GM21447 (cell line): ENCODE results near the gene METAP1.
"Not testable (repeated sequence)": the region's sequence is repeated elsewhere in the genome, so short reads cannot be mapped to it uniquely, and the experiment has no call there.

Experiments used
- ATAC-seq: cut with Tn5 transposase; IDR thresholded peaks from one replicate; pipeline ENCODE4 v1.9.1; 2021; ENCODE audit not compliant: unreplicated experiment

METAP1 gene

DNA sequence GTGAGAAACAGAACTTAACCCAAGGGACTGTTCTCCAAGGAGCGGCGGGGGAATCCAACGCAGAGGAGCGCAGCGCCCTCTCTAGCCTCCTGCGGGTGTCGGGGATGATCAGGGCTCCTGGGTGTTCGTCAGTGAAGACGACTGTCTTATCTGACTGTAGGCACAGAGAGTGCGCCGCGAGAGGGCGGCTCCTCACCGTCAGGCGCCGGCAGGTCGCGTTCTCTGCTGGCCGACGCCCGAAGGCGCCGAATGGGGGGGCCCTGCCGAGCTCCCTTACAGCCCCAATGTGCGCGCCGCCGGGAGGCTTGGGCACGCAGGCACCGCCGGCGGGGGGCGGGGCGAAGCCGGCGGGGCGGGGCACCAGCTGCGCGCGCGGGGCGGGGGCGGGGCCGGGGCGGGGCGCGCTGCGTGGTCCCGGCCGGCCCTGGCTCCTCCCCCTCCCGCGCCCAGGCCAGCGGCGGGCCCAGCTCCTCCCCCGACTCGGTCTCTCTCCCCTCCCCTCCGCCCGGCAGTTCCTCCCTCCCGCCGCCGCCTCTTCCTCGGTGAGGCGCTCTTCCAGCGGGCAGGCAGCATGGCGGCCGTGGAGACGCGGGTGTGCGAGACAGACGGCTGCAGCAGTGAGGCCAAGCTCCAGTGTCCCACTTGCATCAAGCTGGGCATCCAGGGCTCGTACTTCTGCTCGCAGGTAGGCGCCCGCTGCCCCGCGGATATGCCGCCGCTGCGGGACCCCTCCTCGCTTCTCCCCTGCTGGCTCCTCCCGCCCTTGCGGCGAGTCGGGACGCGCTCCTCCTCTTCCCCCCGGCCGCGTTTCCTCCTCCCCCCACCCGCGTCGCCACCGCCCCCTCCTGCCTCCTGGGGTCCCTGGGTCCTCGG, at the start of gene METAP1:
Gene METAP1, plus strand, starts transcription at position 539 of the 873 bp plus-strand sequence. Its CDS starts 33 bp downstream, at position 572.
- ATAC-seq: peak; percentile 84

DNA sequence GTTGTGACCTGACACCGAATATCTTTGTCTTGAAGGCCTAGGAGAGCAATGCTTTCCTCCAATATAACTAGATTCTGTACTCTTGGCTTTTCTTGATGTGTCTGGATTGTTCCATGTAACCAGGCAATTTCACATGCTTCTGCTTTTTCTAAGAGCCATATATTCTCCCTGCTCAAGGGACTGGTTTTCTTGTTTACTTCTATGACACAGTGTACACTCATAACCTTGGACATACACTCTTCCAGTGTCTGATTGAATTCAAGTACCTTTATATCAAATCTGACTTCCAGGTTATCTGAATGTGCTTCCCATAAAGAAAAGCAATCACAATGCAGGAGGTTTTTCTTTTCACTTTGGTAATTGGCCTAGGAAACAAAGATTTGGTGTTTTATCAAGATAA, 49.2 kb upstream of the METAP1 start:
- ATAC-seq: no peak

DNA sequence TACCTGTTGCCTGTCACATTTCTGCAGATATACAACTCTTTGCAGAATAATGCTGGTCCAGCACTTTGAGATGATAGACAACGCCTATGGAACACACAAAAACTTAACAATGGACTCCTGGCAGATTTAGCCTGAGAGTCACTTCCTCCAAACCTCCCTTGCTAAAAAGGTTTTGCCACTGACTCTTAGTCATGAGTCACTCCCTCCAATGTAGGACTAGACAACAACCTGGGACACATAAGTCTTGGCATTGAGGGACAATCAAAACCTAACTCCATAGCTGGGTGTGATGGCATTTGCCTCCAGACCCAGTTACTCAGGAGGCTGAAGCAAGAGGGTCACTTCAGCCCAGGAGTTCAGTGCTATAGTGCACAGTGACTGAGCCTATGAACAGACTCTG, 44.6 kb upstream of the METAP1 start:
- ATAC-seq: no peak

DNA sequence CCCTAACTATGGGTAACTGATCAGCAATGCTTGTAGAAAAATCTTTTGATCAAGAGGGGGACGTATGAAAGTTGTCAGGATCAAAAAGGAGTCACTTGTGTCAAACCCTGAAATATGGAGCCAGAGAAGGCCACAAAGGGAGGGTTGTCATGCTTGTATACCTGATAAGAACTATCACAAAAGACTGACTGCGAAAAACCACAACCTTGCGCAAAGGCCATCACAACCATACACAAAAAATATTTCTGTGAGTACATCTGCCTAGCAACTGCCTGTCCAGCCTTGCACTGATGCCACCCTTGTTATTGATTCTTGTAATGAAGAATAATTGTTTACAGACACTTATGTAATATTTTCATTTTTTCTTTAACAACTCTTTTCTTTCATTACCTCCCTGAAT, 43.8 kb upstream of the METAP1 start:
- no peak for ATAC-seq

DNA sequence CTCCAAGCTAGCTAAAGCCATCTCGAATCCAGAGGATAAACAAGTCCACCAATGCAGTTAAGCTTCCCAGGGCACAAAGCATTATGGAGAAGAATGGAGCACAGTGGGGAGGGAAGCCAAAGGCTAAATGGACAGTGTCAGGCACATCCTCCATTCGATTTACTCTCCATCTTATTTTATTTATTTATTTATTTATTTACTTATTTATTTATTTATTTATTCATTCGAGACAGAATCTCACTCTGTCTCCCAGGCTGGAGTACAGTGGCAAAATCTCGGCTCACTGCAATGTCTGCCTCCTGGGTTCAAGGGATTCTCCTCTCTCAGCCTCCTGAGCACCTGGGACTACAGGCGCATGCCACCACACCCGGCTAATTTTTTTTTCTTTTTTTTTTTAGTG, 40.3 kb upstream of the METAP1 start:
- no peak for ATAC-seq

DNA sequence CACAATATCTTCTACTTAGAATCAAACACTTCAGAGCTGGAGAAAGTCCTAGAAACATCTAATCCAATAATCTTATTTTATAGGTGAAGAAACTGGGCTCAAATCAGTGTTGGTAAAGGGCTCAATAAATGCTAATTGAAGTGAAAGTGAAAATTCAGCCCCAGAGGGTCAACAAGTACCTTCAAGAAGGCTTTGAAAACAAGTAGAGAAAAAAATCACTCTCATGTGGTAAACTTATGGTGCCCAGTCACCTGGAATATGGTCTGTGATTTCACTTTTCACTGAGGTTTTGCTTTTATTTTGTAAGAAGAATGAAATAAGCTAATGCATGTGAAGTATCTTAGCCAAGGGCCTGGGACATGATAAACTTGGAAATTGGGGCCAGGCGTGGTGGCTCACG, 37.5 kb upstream of the METAP1 start:
- ATAC-seq: no peak

DNA sequence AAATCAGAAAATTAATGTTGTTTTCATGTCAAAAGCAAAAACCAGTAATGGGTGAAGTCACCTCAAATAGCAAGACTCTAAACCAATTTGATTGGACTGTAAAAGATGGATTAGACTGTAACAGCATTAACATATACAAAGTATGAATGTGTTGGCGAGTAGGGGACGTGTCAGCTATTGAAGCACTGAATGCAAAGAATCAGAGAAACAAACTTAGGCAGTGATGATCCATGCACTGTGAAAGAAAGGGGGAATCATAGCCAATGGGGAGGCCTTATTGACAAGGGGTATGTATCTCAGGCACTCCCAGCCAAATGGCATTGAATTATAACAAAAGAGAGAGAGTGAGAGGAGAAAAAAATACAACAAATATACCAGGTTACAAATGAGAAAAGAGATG, 36.1 kb upstream of the METAP1 start:
- ATAC-seq: no peak

DNA sequence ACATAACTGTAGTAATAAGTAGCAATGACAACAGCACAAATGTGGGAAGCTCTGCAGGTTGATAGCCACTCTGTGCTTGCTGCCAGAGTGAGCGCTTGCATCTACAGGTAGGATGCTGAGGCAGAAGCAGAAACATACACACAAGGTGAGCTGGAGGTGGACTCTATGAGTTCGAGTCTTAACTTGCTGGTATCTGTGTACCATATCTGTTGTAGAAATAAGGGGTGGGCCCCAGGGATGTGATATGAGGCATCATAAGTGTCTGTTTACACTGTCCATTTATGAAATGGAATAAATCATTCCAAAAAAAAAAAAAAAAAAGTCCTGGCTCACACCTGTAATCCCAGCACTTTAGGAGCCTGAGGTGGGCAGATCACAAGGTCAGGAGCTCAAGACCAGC, 33.8 kb upstream of the METAP1 start:
- ATAC-seq: no peak

DNA sequence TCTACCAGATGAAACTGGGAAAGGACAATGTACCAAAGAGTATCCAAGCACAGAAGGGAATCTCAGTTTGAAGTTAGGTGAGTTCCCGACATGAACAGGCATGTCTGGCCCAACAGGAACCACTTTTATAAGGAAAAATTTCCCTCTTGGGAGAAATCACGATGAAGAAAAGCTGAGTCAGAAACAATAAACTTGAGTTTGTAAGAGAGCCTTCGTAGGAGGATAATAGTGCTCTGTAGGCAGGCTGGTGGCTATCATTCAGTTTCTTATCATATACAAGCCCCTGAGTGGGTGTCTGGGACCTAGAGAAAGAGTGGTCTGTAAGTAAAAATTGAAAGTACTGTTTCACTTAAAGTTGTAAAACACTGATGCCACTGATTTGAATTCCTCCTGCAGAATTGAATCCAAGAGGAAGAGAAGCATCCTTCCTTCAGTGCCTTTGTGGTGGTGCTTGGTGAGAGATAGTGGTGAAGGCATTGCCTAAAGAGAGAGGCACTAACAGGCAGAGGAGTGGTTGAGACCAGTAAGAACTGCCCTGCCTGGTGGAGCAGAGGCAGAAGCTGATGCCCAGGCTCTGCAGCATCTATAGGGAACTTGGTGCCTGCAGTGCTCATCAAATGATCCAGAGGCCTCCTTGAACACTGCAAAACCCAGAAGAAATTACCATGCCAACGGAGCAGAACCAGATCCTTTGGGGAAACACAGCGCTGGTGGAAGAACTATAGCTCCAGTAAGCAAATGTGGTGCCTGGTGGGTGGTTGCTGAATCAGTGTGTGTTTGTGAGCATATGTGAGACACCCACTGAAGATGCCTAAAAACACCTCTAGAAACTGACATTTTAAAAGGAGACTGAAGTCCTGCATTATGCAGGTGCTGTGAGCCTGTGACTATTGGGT, 31.7 kb upstream of the METAP1 start:
- no peak for ATAC-seq

DNA sequence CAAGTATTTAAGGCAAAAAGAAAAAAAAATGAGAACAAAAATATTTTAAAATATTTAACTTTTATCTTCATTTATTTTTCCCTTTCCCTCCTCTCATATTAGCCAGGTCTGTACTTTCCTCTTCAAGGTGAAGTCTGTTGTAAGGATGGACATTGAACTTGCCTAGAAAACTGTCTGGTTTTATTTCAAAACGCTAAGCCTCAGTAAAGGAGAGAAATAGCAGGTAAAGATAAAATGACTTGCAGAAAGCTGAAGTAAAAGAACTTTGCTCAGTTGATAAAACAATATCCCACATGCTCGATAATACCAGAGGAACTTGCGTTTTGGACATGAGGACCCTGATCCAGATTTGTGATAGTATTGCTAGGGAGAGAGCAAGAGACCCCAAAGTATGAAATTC, 28.6 kb upstream of the METAP1 start:
- ATAC-seq: no peak

DNA sequence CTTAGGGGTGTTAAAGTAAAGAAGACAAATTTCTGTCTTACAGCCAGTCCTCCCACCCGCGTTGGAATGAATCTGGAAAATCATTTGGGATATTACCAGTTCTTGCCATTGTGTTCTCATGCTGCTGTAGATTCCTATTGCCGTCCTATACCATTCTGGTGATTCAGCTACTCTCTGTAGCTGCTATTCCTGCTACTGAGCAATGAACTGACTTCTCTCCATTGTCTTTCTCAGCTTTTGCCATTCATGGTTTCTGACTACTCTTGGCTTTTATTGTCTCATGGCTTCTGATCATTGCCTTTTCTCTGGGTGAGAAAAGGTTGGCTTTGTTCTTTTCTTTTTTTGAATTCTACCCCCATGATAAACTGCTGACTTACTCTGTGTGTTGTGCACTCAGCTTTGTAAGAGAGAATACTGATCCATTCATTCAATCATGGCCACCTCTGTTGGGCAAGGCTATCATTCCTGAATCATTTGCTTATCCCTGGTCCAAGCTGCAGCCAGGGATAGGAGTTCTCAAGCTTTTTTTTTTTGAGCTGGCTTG, 27.7 kb upstream of the METAP1 start:
- no peak for ATAC-seq

DNA sequence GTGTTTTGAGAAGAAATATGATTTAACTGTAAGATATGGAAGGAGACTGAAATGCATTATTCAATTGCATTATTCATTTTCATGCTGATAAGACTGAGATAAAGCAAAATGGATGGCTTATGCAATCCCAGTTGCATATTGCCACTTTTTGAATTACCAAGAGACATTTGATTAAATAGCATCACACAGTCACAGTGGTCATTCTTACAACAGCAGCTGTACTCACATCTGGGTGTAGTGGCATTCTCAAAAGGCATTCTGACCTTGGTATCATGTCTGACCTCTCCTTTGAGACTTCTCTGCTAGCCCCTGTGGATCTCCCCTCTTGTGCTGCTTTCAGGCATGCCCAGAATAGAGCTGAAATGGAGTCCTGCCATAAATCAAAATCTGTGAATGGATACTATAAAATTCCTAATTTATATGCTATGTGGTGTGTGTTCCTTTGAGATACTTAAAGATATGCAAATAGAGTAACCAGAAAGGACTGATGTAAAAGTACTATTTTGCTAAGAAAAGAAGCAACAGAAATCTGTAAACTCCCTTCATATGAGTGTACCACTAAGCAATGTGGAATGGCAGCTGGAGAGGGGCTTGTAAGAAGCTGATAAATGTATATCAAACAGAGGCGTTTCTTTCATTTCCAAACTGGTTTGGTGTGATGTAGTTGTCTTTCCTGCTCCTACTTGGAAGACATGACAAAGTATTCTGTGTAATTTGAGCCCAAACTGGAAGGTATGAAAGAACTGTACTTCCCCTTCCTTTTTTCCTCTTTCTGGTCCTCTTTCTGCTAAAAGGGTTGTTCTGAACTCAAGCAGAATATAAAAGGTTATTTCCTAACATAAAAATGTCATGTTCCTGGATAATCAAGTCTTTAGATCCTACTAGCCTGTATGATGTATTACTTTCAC, 25.4 kb upstream of the METAP1 start:
- ATAC-seq: no peak

DNA sequence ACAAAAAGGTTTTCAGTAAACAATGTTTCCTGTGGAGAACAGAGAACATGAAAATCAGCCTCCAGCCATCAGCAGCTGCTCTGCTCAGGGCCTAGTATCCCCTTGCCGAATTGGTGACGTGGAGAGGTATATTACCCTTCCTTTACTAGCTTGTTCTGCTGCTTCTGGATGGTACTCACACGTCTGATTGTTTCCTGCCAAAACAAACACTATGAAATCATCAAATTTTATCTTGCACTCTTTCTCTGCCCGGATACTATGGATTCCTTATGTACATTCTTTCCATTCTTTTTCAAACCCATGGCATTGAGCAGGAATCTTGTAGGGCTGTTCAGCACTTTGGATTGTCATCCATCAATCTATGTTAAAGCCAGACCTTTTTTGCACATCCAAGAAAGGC, 18.8 kb upstream of the METAP1 start:
- no peak for ATAC-seq

DNA sequence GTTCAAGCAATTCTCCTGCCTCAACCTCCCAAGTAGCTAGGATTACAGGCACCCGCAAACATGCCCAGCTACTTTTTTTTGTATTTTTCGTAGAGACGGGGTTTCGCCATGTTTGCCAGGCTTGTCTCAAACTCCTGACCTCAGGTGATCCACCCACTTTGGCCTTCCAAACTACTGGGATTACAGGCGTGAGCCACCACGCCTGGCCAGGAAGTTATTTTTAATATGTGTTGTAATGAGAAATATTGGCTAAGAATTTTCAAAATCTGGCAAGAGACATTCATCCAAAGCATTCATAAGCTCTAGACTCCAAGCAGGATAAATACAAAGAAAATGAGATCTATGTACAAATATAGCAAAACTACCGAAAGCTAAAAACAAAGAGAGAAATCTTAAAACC, 18.0 kb upstream of the METAP1 start:
- no peak for ATAC-seq

DNA sequence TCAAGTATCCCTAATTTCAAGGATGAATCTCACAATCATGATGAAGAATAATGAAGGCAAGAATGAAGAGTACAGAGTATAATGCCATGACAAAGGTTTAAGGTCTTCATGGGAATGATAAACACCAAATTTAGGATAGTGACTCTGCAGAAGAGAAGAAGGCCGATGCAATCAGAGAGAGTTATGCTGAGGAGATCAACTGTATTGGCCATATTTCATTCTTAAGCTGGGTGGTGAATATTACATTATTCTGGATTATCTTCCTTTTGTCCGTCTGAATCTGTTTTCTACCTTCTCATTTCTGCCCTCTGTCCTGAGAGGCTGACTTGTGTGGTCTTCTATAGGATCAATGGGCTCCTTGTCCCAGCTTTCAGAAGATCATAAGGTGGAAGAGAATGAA, 7.8 kb upstream of the METAP1 start:
- no peak for ATAC-seq

DNA sequence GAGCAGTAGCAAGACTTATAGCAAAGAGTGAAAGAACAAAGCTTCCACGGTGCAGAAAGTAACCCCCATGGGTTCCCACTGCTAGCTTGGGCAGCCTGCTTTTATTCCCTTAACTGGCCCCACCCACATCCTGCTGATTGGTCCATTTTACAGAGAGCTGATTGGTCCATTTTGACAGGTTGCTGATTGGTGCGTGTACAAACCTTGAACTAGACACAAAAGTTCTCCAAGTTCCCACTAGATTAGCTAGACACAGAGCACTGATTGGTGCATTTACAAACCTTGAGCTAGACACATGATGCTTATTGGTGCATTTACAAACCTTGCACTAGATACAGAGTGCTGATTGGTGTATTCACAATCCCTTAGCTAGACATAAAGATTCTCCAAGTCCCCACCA, 2.7 kb upstream of the METAP1 start:
- not testable (repeated sequence) for ATAC-seq

DNA sequence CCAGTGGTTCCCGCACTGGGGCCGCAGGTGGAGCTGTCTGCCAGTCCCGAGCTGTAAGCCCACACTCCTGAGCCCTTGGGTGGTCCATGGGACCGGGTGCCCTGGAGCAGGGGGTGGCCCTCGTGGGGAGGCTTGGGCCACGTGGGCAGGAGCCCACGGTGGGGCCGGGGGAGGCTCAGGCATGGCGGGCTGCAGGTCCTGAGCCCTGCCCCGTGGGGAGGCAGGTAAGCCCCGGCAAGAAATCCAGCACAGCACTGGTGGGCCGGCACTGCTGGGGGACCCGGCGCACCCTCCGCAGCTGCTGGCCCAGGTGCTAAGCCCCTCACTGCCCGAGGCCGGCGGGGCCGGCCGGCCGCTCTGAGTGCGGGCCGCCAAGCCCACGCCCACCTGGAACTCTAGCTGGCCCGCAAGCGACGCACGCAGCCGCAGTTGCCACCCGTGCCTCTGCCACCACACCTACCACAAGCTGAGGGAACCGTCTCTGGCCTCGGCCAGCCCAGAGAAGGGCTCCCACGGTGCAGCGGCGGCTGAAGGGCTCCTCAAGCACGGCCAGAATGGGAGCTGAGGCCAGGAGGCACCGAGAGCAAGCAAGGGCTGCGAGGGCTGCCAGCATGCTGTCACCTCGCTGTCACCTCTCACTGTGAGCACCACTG, 2.0 kb upstream of the METAP1 start:
- no peak for ATAC-seq

DNA sequence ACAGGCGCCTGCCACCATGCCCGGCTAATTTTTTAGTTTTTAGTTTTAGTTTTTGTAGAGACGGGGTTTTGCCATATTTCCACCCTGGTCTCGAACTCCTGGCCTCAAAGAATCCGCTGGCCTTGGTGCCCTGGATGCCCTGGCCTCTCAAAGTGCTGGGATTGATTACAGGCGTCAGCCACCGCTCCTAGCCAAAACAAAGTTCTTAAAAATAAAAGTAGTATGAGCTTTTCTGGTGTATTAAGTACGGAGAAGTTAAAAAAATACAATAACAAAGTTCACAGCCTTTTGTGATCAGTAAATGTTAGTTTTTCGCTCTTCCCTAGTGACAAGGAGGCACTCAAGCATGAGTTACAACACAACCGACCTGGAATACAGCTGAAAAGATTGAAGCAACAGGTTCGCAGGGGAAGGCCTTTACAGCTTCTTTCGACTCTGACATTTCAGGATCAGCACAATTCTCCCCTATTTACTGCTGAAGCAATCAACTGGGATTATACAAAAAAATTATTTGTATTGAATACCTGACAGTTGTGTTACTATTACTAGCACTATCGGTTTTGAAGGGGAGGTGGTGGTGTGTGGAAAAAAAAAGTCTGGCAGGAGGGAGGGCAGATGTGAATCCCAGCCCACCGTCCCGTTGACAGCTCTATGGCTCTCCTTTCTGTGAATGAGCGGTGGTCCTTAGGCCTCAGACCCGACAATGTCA, 893 bp upstream of the METAP1 start:
- no peak for ATAC-seq

DNA sequence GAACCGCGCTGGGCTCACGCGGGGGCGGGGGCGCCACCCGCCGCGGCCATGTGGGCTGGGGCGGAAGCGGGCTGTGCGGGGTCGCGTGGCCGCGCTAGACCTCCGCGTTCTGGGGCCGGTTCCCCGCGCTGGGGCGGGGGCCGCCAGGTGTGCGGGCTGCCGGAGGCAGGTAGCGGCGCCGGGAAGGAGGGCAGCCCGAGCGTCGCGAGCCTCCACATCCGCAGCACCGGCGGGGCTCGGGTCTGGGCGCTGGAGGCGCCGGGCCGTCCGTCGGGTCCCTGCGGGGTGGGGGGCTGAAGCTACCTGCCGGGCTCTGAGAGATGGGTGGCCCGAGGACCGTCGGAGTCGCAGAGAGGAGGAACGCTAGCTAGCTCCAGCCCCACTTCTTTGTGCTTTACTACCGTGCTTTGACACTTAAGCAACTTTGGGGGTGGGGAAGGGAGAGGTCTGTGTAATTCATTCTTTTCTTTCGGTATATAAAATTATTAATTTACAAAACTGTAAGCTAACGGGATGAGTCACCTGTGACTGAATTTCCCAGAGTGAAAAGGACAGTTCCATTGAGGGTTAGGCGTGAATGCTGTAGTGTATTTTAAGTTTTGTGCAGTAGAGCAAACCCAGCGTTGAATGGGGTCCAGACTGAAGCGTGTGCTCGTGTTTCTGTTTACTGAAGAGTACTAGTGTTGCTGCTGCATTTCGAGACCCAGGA, 689 bp downstream of the METAP1 start:
- peak; percentile 12 for ATAC-seq
